Hepatocyte (in vitro differentiated cells): ENCODE data around the gene KCNC2. TPM values are rescaled to one million over a fixed set of nuclear protein-coding genes. Genes with fewer than 3 reads are reported as not detected.

Experiments used
- DNase-seq: peaks from one replicate; pipeline ENCODE4 v3.0.0-alpha.2; 2016; ENCODE audit warnings: low spot score
- H2AFZ ChIP-seq: fragments of 200-600 bp; sonication (generic); 2 replicates; pipeline ENCODE4 v1.6.0; 2016; ENCODE audit warnings: antibody characterized with exemption, mild to moderate bottlenecking
- H3K27ac ChIP-seq: fragments of 200-600 bp; sonication (generic); 2 replicates; pipeline ENCODE4 v1.5.1; 2016; ENCODE audit warnings: mild to moderate bottlenecking
- H3K27me3 ChIP-seq: fragments of 200-600 bp; sonication (generic); 2 replicates; pipeline ENCODE4 v1.6.1; 2016
- H3K36me3 ChIP-seq: fragments of 200-600 bp; sonication (generic); replicated peaks from 2 replicates; pipeline ENCODE4 v1.5.1; 2016; ENCODE audit warnings: low read depth; ENCODE audit not compliant: insufficient read depth
- H3K4me1 ChIP-seq: fragments of 200-600 bp; sonication (generic); 2 replicates; pipeline ENCODE4 v1.5.1; 2016; ENCODE audit warnings: mild to moderate bottlenecking, moderate library complexity; ENCODE audit not compliant: insufficient read depth
- H3K4me2 ChIP-seq: fragments of 200-600 bp; sonication (generic); 2 replicates; pipeline ENCODE4 v1.6.0; 2016
- H3K4me3 ChIP-seq: fragments of 200-600 bp; sonication (generic); 2 replicates; pipeline ENCODE4 v1.5.1; 2016; ENCODE audit warnings: mild to moderate bottlenecking
- H3K79me2 ChIP-seq: fragments of 200-600 bp; sonication (generic); 2 replicates; pipeline ENCODE4 v1.6.0; 2017; ENCODE audit warnings: mild to moderate bottlenecking
- H3K9me2 ChIP-seq: fragments of 200-600 bp; sonication (generic); replicated peaks from 2 replicates; pipeline ENCODE4 v1.6.0; 2017; ENCODE audit warnings: mild to moderate bottlenecking; ENCODE audit not compliant: insufficient read depth
- H3K9me3 ChIP-seq: fragments of 200-600 bp; sonication (generic); 2 replicates; pipeline ENCODE4 v1.5.1; 2016; ENCODE audit warnings: low read depth, mild to moderate bottlenecking
- H4K20me1 ChIP-seq: fragments of 200-600 bp; sonication (generic); 2 replicates; pipeline ENCODE4 v1.6.0; 2016; ENCODE audit warnings: mild to moderate bottlenecking; ENCODE audit not compliant: insufficient read depth, poor library complexity, severe bottlenecking
- CTCF ChIP-seq: fragments of 200-600 bp; sonication (generic); IDR thresholded peaks from 2 replicates; pipeline ENCODE4 v1.5.1; 2016; ENCODE audit warnings: antibody characterized with exemption, mild to moderate bottlenecking; ENCODE audit not compliant: poor library complexity
- EZH2 ChIP-seq: fragments of 200-600 bp; sonication (generic); IDR thresholded peaks from 2 replicates; pipeline ENCODE4 v1.6.1; 2016; ENCODE audit warnings: antibody characterized with exemption, mild to moderate bottlenecking, borderline replicate concordance
- EZH2phosphoT487 ChIP-seq: fragments of 200-600 bp; sonication (generic); IDR thresholded peaks from one replicate; pipeline ENCODE4 v1.6.1; 2018; ENCODE audit warnings: antibody characterized with exemption, mild to moderate bottlenecking, low read depth, moderate library complexity; ENCODE audit not compliant: unreplicated experiment, severe bottlenecking
- WGBS: methylation state at CpG from one replicate; pipeline ENCODE4 v1.1.6; 2016; ENCODE audit warnings: low lambda C conversion rate; ENCODE audit errors: missing lambda C conversion rate; 5-methylcytosine and 5-hydroxymethylcytosine counted together
- polyA plus RNA-seq: library from polyadenylated mRNA; unstranded; fragments of >200 nt; fragmentation: Nextera tagmentation; extraction: Ambion mirVana; gene quantifications from 2 replicates; pipeline ENCODE4 v1.2.1, GENCODE V29; 2016
- total RNA-seq: library from RNA; depleted of rRNA; stranded (reverse); fragments of >200 nt; gene quantifications from 2 replicates; pipeline ENCODE4 v1.2.3, GENCODE V29; 2014

Gene KCNC2
- total and polyA plus RNA-seq, 2 experiments from 2014 or later: 0.07 TPM; not detected in 1

- Histone ChIP-seq H3K4me2 (no peak overlapping the region), H4K20me1 (no peaks in the 10 kb centered on the region), H3K79me2 (no peaks in the 10 kb centered on the region), H3K27me3 (no peaks in the 10 kb centered on the region), H3K9me3 (no peaks in the 10 kb centered on the region), H3K36me3 (no peaks in the 10 kb centered on the region), H3K27ac (no peak overlapping the region), H3K9me2 (no peaks in the 10 kb centered on the region), H2AFZ (no peak overlapping the region), H3K4me3 (no peak overlapping the region), H3K4me1 (no peaks in the 10 kb centered on the region)
- no peak for DNase-seq
- TF ChIP-seq EZH2 (no peak), CTCF (no peak), EZH2phosphoT487 (no peak)
Measured at GRCh38 chr12:75239987-75240386, 30.3 kb upstream of the KCNC2 start.

- H3K27ac ChIP-seq: no peak overlapping the region
- no peaks in the 10 kb centered on the region for H3K4me1 ChIP-seq
- no peak overlapping the region for H3K4me3 ChIP-seq
- H3K4me2 ChIP-seq: no peak overlapping the region
- H3K36me3 ChIP-seq: no peaks in the 10 kb centered on the region
- TF ChIP-seq EZH2 (no peak), CTCF (no peak), EZH2phosphoT487 (no peak)
- no peaks in the 10 kb centered on the region for H4K20me1 ChIP-seq
- no peak for DNase-seq
- no peaks in the 10 kb centered on the region for H3K27me3 ChIP-seq
- WGBS: 50% methylated on average over 1 of the region's 1 CpG
- H3K9me2 ChIP-seq: no peaks in the 10 kb centered on the region
- no peak overlapping the region for H2AFZ ChIP-seq
- H3K9me3 ChIP-seq: no peaks in the 10 kb centered on the region
- no peaks in the 10 kb centered on the region for H3K79me2 ChIP-seq
Measured at GRCh38 chr12:75236206-75236605, 26.6 kb upstream of the KCNC2 start.

- 91% methylated on average over 1 of the region's 1 CpG for WGBS
- no peak for DNase-seq
Measured at GRCh38 chr12:75227132-75227531, 17.5 kb upstream of the KCNC2 start.

More at GRCh38 chr12:75227132-75227531, 17.5 kb upstream of the KCNC2 start:
- H3K27ac ChIP-seq: no peak overlapping the region
- H4K20me1 ChIP-seq: no peaks in the 10 kb centered on the region
- no peak overlapping the region for H2AFZ ChIP-seq
- no peaks in the 10 kb centered on the region for H3K27me3 ChIP-seq
- no peaks in the 10 kb centered on the region for H3K4me1 ChIP-seq
- no peak for TF ChIP-seq CTCF
- no peak for TF ChIP-seq EZH2phosphoT487
- no peak for TF ChIP-seq EZH2
- no peaks in the 10 kb centered on the region for H3K9me2 ChIP-seq
- no peaks in the 10 kb centered on the region for H3K79me2 ChIP-seq
- H3K4me2 ChIP-seq: no peak overlapping the region
- H3K36me3 ChIP-seq: no peaks in the 10 kb centered on the region
- no peak overlapping the region for H3K4me3 ChIP-seq
- H3K9me3 ChIP-seq: no peaks in the 10 kb centered on the region
